HL-60 (cell line): ENCODE results near the gene MYO10.

ENCODE experiments used
- CTCF ChIP-seq: IDR thresholded peaks from one replicate; pipeline ENCODE4 v1.5.1; 2011; ENCODE audit warnings: low read length, control low read depth, inconsistent platforms; ENCODE audit not compliant: insufficient read depth
- GABPA ChIP-seq: IDR thresholded peaks from 2 replicates; pipeline ENCODE4 v1.6.1; 2012; ENCODE audit warnings: low read depth
- POLR2AphosphoS5 ChIP-seq: IDR thresholded peaks from 2 replicates; pipeline ENCODE4 v1.6.1; 2012; ENCODE audit warnings: low read depth
- REST ChIP-seq: IDR thresholded peaks from 2 replicates; pipeline ENCODE4 v1.6.1; 2012; ENCODE audit warnings: low read depth; ENCODE audit not compliant: insufficient replicate concordance
- SPI1 ChIP-seq: IDR thresholded peaks from 2 replicates; pipeline ENCODE4 v1.6.1; 2012; ENCODE audit warnings: low read depth, mild to moderate bottlenecking, borderline replicate concordance

GRCh38 chr5:16864631-16865131 is 71.4 kb downstream of the MYO10 start:
- TF ChIP-seq CTCF = no peak
- TF ChIP-seq GABPA = no peak
- no peak for TF ChIP-seq REST
- no peak for TF ChIP-seq POLR2AphosphoS5
- no peak for TF ChIP-seq SPI1
